Cardiac atrium fibroblast (primary cell): ENCODE data around the gene DCAF8L2. TPM values are rescaled to one million over a fixed set of nuclear protein-coding genes. Genes with fewer than 3 reads are reported as not detected.

ENCODE experiments used
- total RNA-seq: library from RNA; depleted of rRNA; stranded (reverse); fragments of >200 nt; gene quantifications from 2 replicates; pipeline ENCODE4 v1.2.3, GENCODE V29; 2015

DCAF8L2 gene
- not detected in 2 replicates for total RNA-seq

DNA sequence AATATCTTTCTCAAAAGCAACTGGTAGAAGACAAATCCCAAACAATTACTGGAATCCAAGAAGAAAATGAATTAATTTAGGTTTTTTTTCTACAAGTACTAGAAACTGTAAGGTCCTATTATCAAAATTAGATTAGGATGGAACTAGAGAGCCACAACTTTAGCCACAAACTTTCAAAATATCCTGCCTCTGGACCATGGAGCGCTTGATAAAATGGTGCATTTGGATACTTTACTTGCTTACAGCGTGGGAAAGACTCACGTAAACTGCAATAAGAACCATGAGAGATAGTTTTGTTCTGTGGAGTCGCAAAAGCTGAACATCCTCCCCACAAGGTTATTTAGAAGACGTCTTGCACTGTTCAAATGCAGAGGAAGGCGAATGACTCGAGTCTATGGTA lies at the start of gene DCAF8L2:
TSS of gene DCAF8L2 (plus strand) at position 301 of the 400 bp plus-strand sequence. CDS start 156,552 bp downstream, outside the sequence.

Other genes starting within 250 kb of the DCAF8L2 start
- not detected in 2 replicates for gene PPP4R3C, start 127.0 kb upstream of the DCAF8L2 start, total RNA-seq
- gene MAGEB10, start 217.6 kb downstream of the DCAF8L2 start, total RNA-seq = not detected in 2 replicates